HEK293 (cell line): ENCODE results near the gene CWC22.
"Not testable (repeated sequence)": the region's sequence is repeated elsewhere in the genome, so short reads cannot be mapped to it uniquely, and the experiment has no call there.

Experiments
- PRDM2 ChIP-seq: fragments of 450-650 bp; formaldehyde crosslinking; IDR thresholded peaks from 2 replicates; pipeline ENCODE4 v1.5.1; 2016; ENCODE audit warnings: missing biosample characterization, missing genetic modification characterization, borderline replicate concordance
- SP2 ChIP-seq: fragments of 450-650 bp; formaldehyde crosslinking; IDR thresholded peaks from 2 replicates; pipeline ENCODE4 v1.5.1; 2016; ENCODE audit warnings: missing biosample characterization, missing genetic modification characterization
- TCF7L2 ChIP-seq: IDR thresholded peaks from 2 replicates; pipeline ENCODE4 v1.6.1; 2011; ENCODE audit warnings: low read depth, mild to moderate bottlenecking, inconsistent platforms, low read length, moderate library complexity, borderline replicate concordance
- ZBTB26 ChIP-seq: fragments of 450-650 bp; formaldehyde crosslinking; optimal IDR thresholded peaks from 2 replicates; pipeline ENCODE3; 2016; ENCODE audit warnings: missing biosample characterization, mild to moderate bottlenecking, missing genetic modification characterization
- ZBTB8A ChIP-seq: fragments of 450-650 bp; formaldehyde crosslinking; IDR thresholded peaks from 2 replicates; pipeline ENCODE4 v1.5.1; 2016; ENCODE audit warnings: missing biosample characterization, missing genetic modification characterization
- ZNF416 ChIP-seq: fragments of 450-650 bp; formaldehyde crosslinking; IDR thresholded peaks from 2 replicates; pipeline ENCODE4 v1.5.1; 2016; ENCODE audit warnings: missing biosample characterization, missing genetic modification characterization
- ZNF449 ChIP-seq: fragments of 450-650 bp; formaldehyde crosslinking; IDR thresholded peaks from 2 replicates; pipeline ENCODE4 v1.5.1; 2017; ENCODE audit warnings: missing biosample characterization, mild to moderate bottlenecking, missing genetic modification characterization, moderate library complexity
- ZNF776 ChIP-seq: fragments of 450-650 bp; formaldehyde crosslinking; IDR thresholded peaks from 2 replicates; pipeline ENCODE4 v1.5.0; 2017; ENCODE audit warnings: missing biosample characterization, missing genetic modification characterization, borderline replicate concordance
- TF ChIP-seq, protein P1 (sequence below): fragments of 450-650 bp; formaldehyde crosslinking; IDR thresholded peaks from 2 replicates; pipeline ENCODE4 v1.5.1; 2016; ENCODE audit warnings: missing biosample characterization, missing genetic modification characterization
- TF ChIP-seq, protein P2 (sequence below): fragments of 450-650 bp; formaldehyde crosslinking; IDR thresholded peaks from 2 replicates; pipeline ENCODE4 v1.5.1; 2016; ENCODE audit warnings: missing biosample characterization, missing genetic modification characterization, borderline replicate concordance

GRCh38 chr2:180054576-180054975 lies 47.5 kb upstream of the CWC22 start:
- TF ChIP-seq ZNF416 (tag by site-specific recombination); SP2; PRDM2 (tag by site-specific recombination); ZNF776 (tag by site-specific recombination); ZBTB8A; ZNF449 (tag by site-specific recombination); TCF7L2; ZBTB26 (tag by site-specific recombination): not testable (repeated sequence)
- TF ChIP-seq, protein P1, sequence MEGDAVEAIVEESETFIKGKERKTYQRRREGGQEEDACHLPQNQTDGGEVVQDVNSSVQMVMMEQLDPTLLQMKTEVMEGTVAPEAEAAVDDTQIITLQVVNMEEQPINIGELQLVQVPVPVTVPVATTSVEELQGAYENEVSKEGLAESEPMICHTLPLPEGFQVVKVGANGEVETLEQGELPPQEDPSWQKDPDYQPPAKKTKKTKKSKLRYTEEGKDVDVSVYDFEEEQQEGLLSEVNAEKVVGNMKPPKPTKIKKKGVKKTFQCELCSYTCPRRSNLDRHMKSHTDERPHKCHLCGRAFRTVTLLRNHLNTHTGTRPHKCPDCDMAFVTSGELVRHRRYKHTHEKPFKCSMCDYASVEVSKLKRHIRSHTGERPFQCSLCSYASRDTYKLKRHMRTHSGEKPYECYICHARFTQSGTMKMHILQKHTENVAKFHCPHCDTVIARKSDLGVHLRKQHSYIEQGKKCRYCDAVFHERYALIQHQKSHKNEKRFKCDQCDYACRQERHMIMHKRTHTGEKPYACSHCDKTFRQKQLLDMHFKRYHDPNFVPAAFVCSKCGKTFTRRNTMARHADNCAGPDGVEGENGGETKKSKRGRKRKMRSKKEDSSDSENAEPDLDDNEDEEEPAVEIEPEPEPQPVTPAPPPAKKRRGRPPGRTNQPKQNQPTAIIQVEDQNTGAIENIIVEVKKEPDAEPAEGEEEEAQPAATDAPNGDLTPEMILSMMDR (tag by site-specific recombination): not testable (repeated sequence)
- TF ChIP-seq, protein P2, sequence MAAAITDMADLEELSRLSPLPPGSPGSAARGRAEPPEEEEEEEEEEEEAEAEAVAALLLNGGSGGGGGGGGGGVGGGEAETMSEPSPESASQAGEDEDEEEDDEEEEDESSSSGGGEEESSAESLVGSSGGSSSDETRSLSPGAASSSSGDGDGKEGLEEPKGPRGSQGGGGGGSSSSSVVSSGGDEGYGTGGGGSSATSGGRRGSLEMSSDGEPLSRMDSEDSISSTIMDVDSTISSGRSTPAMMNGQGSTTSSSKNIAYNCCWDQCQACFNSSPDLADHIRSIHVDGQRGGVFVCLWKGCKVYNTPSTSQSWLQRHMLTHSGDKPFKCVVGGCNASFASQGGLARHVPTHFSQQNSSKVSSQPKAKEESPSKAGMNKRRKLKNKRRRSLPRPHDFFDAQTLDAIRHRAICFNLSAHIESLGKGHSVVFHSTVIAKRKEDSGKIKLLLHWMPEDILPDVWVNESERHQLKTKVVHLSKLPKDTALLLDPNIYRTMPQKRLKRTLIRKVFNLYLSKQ: not testable (repeated sequence)
